HEK293 (cell line): Measurements from ENCODE around the gene PCDHA7.

Source experiments
- CTCF ChIA-PET: fragments of 350-600 bp; formaldehyde crosslinking; extraction: SDS; loops from one replicate; lab custom pipeline; 2021; ENCODE audit warnings: antibody characterized with exemption; lab: Yijun Ruan, JAX
- POLR2A ChIA-PET: fragments of 300-600 bp; formaldehyde crosslinking; extraction: SDS; loops from one replicate; lab custom pipeline; 2020; ENCODE audit warnings: antibody characterized with exemption, inconsistent platforms; lab: Yijun Ruan, JAX
- H3K27ac ChIP-seq: fragments of 200-500 bp; sonication (Bioruptor generic); 2 replicates; pipeline ENCODE4 v1.5.1; 2014; ENCODE audit warnings: low read depth, low read length, control low read depth, inconsistent platforms; ENCODE audit errors: extremely low read depth
- H3K36me3 ChIP-seq, 2 experiments: fragments of 200-500 bp in 1 of 2; sonication (Bioruptor generic) in 1 of 2; 1 replicate in 1 of 2; 2 replicates in 1 of 2; pipeline ENCODE4 v1.5.1; 2014 to 2017; ENCODE audit warnings: inconsistent platforms in 2 of 2, low read length in 2 of 2; ENCODE audit not compliant: control insufficient read depth in 2 of 2, insufficient read depth in 1 of 2
- H3K4me1 ChIP-seq: fragments of 200-500 bp; sonication (Bioruptor generic); 2 replicates; pipeline ENCODE4 v1.5.1; 2014; ENCODE audit warnings: mild to moderate bottlenecking, low read length, inconsistent platforms; ENCODE audit not compliant: control insufficient read depth, insufficient read depth
- H3K4me3 ChIP-seq: 2 replicates; pipeline ENCODE4 v1.5.1; 2011; ENCODE audit warnings: low read depth, mild to moderate bottlenecking, control low read depth, low read length, moderate library complexity
- H3K9me3 ChIP-seq: fragments of 200-500 bp; sonication (Bioruptor generic); 2 replicates; pipeline ENCODE4 v1.5.1; 2014; ENCODE audit warnings: low read depth, low read length, inconsistent platforms; ENCODE audit not compliant: control insufficient read depth, insufficient read depth
- GLIS2 ChIP-seq: fragments of 450-650 bp; formaldehyde crosslinking; IDR thresholded peaks from 2 replicates; pipeline ENCODE4 v1.5.1; 2016; ENCODE audit warnings: missing biosample characterization, missing genetic modification characterization
- SP2 ChIP-seq: fragments of 450-650 bp; formaldehyde crosslinking; IDR thresholded peaks from 2 replicates; pipeline ENCODE4 v1.5.1; 2016; ENCODE audit warnings: missing biosample characterization, missing genetic modification characterization
- ZEB2 ChIP-seq: fragments of 450-650 bp; formaldehyde crosslinking; IDR thresholded peaks from 2 replicates; pipeline ENCODE4 v1.5.1; 2016; ENCODE audit warnings: missing biosample characterization, missing genetic modification characterization
- ZNF169 ChIP-seq: fragments of 450-650 bp; formaldehyde crosslinking; IDR thresholded peaks from 2 replicates; pipeline ENCODE4 v1.5.1; 2016; ENCODE audit warnings: missing biosample characterization, missing genetic modification characterization
- ZNF214 ChIP-seq: fragments of 450-650 bp; formaldehyde crosslinking; IDR thresholded peaks from 2 replicates; pipeline ENCODE4 v1.5.1; 2017; ENCODE audit warnings: missing biosample characterization, mild to moderate bottlenecking, missing genetic modification characterization, borderline replicate concordance
- ZNF266 ChIP-seq: fragments of 450-650 bp; formaldehyde crosslinking; IDR thresholded peaks from 2 replicates; pipeline ENCODE4 v1.5.1; 2016; ENCODE audit warnings: missing biosample characterization, missing genetic modification characterization, low read depth
- ZNF274 ChIP-seq, 2 experiments: fragments of 200-500 bp in 1 of 2; fragments of 450-650 bp in 1 of 2; sonication (Bioruptor generic) in 1 of 2; formaldehyde crosslinking in 1 of 2; IDR thresholded peaks; 2 replicates each; pipeline versions ENCODE4 v1.5.1 to v1.6.1; 2014 to 2016; ENCODE audit warnings: borderline replicate concordance in 1 of 2, inconsistent platforms in 1 of 2, low read length in 1 of 2, missing biosample characterization in 1 of 2, missing genetic modification characterization in 1 of 2
- ZNF324 ChIP-seq: fragments of 450-650 bp; formaldehyde crosslinking; IDR thresholded peaks from 2 replicates; pipeline ENCODE4 v1.5.1; 2016; ENCODE audit warnings: missing biosample characterization, missing genetic modification characterization
- ZNF391 ChIP-seq: fragments of 450-650 bp; formaldehyde crosslinking; IDR thresholded peaks from 2 replicates; pipeline ENCODE4 v1.5.1; 2016; ENCODE audit warnings: low read depth, missing biosample characterization, missing genetic modification characterization, borderline replicate concordance
- ZNF510 ChIP-seq: fragments of 450-650 bp; formaldehyde crosslinking; IDR thresholded peaks from 2 replicates; pipeline ENCODE4 v1.5.1; 2018; ENCODE audit warnings: mild to moderate bottlenecking, missing genetic modification characterization, missing biosample characterization; ENCODE audit not compliant: insufficient replicate concordance
- ZNF530 ChIP-seq: fragments of 450-650 bp; formaldehyde crosslinking; IDR thresholded peaks from 2 replicates; pipeline ENCODE4 v1.5.1; 2016; ENCODE audit warnings: low read depth, missing biosample characterization, missing genetic modification characterization
- ZNF544 ChIP-seq: fragments of 450-650 bp; formaldehyde crosslinking; IDR thresholded peaks from 2 replicates; pipeline ENCODE4 v1.5.0; 2017; ENCODE audit warnings: missing biosample characterization, missing genetic modification characterization
- ZNF555 ChIP-seq: fragments of 450-650 bp; formaldehyde crosslinking; conservative IDR thresholded peaks from 2 replicates; pipeline ENCODE4 v1.5.1; 2017; ENCODE audit warnings: missing biosample characterization, mild to moderate bottlenecking, missing genetic modification characterization, inconsistent platforms
- ZNF621 ChIP-seq: fragments of 450-650 bp; formaldehyde crosslinking; IDR thresholded peaks from 2 replicates; pipeline ENCODE4 v1.5.1; 2017; ENCODE audit warnings: missing biosample characterization, missing genetic modification characterization
- ZNF624 ChIP-seq: fragments of 450-650 bp; formaldehyde crosslinking; IDR thresholded peaks from 2 replicates; pipeline ENCODE4 v1.5.1; 2017; ENCODE audit warnings: missing biosample characterization, missing genetic modification characterization
- ZNF670 ChIP-seq: fragments of 450-650 bp; formaldehyde crosslinking; IDR thresholded peaks from 2 replicates; pipeline ENCODE4 v1.5.1; 2016; ENCODE audit warnings: missing biosample characterization, missing genetic modification characterization, low read depth
- ZNF76 ChIP-seq: fragments of 450-650 bp; formaldehyde crosslinking; IDR thresholded peaks from 2 replicates; pipeline ENCODE4; 2016; ENCODE audit warnings: low read depth, missing biosample characterization, missing genetic modification characterization, borderline replicate concordance
- TF ChIP-seq, protein P1 (sequence below): fragments of 450-650 bp; formaldehyde crosslinking; IDR thresholded peaks from 2 replicates; pipeline ENCODE4 v1.5.1; 2016; ENCODE audit warnings: missing biosample characterization, missing genetic modification characterization
- TF ChIP-seq, protein P2 (sequence below): fragments of 450-650 bp; formaldehyde crosslinking; optimal IDR thresholded peaks from 2 replicates; pipeline ENCODE3; 2016; ENCODE audit warnings: missing biosample characterization, mild to moderate bottlenecking, missing genetic modification characterization
- TF ChIP-seq, protein P3 (sequence below): fragments of 450-650 bp; formaldehyde crosslinking; IDR thresholded peaks from 2 replicates; pipeline ENCODE4 v1.5.1; 2016; ENCODE audit warnings: missing biosample characterization, missing genetic modification characterization
- TF ChIP-seq, protein P4 (sequence below): fragments of 450-650 bp; formaldehyde crosslinking; IDR thresholded peaks from 2 replicates; pipeline ENCODE4 v1.5.1; 2017; ENCODE audit warnings: missing biosample characterization, missing genetic modification characterization
- TF ChIP-seq, protein P5 (sequence below): fragments of 450-650 bp; IDR thresholded peaks from 2 replicates; pipeline ENCODE4 v1.5.1; 2018; ENCODE audit warnings: missing biosample characterization, mild to moderate bottlenecking, missing genetic modification characterization
- TF ChIP-seq, protein P6 (sequence below): fragments of 450-650 bp; formaldehyde crosslinking; IDR thresholded peaks from 2 replicates; pipeline ENCODE4 v1.5.1; 2016; ENCODE audit warnings: missing biosample characterization, missing genetic modification characterization
- TF ChIP-seq, protein P7 (sequence below): fragments of 450-650 bp; formaldehyde crosslinking; IDR thresholded peaks from 2 replicates; pipeline ENCODE4 v1.5.0; 2017; ENCODE audit warnings: missing biosample characterization, missing genetic modification characterization, borderline replicate concordance

Gene PCDHA7

DNA sequence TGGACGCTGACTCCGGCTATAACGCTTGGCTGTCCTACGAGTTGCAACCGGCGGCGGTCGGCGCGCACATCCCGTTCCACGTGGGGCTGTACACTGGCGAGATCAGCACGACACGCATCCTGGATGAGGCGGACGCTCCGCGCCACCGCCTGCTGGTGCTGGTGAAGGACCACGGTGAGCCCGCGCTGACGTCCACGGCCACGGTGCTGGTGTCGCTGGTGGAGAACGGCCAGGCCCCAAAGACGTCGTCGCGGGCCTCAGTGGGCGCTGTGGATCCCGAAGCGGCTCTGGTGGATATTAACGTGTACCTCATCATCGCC lies 43.2 kb downstream of the PCDHA7 start (continued):
- TF ChIP-seq, protein P1, sequence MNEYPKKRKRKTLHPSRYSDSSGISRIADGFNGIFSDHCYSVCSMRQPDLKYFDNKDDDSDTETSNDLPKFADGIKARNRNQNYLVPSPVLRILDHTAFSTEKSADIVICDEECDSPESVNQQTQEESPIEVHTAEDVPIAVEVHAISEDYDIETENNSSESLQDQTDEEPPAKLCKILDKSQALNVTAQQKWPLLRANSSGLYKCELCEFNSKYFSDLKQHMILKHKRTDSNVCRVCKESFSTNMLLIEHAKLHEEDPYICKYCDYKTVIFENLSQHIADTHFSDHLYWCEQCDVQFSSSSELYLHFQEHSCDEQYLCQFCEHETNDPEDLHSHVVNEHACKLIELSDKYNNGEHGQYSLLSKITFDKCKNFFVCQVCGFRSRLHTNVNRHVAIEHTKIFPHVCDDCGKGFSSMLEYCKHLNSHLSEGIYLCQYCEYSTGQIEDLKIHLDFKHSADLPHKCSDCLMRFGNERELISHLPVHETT, result no peak
- TF ChIP-seq, protein P2, sequence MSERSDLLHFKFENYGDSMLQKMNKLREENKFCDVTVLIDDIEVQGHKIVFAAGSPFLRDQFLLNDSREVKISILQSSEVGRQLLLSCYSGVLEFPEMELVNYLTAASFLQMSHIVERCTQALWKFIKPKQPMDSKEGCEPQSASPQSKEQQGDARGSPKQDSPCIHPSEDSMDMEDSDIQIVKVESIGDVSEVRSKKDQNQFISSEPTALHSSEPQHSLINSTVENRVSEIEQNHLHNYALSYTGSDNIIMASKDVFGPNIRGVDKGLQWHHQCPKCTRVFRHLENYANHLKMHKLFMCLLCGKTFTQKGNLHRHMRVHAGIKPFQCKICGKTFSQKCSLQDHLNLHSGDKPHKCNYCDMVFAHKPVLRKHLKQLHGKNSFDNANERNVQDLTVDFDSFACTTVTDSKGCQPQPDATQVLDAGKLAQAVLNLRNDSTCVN (tag by site-specific recombination), result no peak
- TF ChIP-seq ZNF76 (tag by site-specific recombination) (no peak), ZNF530 (tag by site-specific recombination) (no peak)
- TF ChIP-seq, protein P3, sequence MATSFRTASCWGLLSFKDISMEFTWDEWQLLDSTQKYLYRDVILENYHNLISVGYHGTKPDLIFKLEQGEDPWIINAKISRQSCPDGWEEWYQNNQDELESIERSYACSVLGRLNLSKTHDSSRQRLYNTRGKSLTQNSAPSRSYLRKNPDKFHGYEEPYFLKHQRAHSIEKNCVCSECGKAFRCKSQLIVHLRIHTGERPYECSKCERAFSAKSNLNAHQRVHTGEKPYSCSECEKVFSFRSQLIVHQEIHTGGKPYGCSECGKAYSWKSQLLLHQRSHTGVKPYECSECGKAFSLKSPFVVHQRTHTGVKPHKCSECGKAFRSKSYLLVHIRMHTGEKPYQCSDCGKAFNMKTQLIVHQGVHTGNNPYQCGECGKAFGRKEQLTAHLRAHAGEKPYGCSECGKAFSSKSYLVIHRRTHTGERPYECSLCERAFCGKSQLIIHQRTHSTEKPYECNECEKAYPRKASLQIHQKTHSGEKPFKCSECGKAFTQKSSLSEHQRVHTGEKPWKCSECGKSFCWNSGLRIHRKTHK (tag by site-specific recombination), result no peak

DNA sequence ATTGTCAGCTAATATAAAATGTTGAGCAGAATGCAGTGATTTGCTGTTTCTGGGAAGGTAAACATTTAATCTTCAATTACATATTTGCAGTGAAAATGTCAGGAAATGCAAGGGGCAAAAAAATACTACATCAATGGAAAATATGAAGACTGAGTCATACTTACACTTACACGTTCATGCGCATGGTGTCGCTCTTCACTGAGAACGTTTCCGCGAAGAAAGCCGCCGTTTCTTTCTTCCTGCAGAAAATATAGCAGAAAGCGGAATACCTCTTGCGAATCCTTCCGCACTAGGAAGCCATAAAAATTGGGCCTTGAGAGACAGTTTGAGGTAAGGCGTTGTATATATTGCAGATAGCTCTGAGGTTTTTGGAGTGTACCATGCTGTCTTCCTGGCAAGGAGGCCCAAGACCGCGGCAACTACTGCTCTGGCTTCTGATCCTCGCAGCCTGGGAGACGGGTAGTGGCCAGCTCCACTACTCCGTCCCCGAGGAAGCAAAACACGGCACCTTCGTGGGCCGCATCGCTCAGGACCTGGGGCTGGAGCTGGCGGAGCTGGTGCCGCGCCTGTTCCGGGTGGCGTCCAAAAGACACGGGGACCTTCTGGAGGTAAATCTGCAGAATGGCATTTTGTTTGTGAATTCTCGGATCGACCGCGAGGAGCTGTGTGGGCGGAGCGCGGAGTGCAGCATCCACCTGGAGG lies 48.0 kb downstream of the PCDHA7 start, which contains the start of gene PCDHA13:
Gene PCDHA13 (plus strand): TSS at position 236 of the 702 bp plus-strand sequence. CDS start 145 bp downstream, at position 381.
- no peaks in the 10 kb centered on the region for H3K9me3 ChIP-seq
- no peaks in the 10 kb centered on the region for H3K36me3 ChIP-seq
- H3K4me1 ChIP-seq, result no peaks in the 10 kb centered on the region
- CTCF ChIA-PET, result interaction anchor here (0.6 to 5.1 kb wide), 27 partner anchors 10 to 221 kb away, joined by 3 to 81 read pairs (median 5); partner anchors contain the start of genes PCDHA10, PCDHA11, PCDHAC1 and PCDHAC2
- peak within 1 kb of the TSS; percentile 4; the same call in 1 of the 2 replicates for H3K4me3 ChIP-seq
- no peak within 1 kb of the TSS for H3K27ac ChIP-seq
- POLR2A ChIA-PET, result no interaction called here
- no peak for TF ChIP-seq ZNF214 (tag by site-specific recombination)
- TF ChIP-seq ZNF510, result no peak
- TF ChIP-seq, protein P4, sequence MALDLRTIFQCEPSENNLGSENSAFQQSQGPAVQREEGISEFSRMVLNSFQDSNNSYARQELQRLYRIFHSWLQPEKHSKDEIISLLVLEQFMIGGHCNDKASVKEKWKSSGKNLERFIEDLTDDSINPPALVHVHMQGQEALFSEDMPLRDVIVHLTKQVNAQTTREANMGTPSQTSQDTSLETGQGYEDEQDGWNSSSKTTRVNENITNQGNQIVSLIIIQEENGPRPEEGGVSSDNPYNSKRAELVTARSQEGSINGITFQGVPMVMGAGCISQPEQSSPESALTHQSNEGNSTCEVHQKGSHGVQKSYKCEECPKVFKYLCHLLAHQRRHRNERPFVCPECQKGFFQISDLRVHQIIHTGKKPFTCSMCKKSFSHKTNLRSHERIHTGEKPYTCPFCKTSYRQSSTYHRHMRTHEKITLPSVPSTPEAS (tag by site-specific recombination), result no peak
- TF ChIP-seq ZNF324, result no peak
- no peak for TF ChIP-seq SP2 (tag by site-specific recombination)
- TF ChIP-seq ZNF169 (tag by site-specific recombination), result no peak
- TF ChIP-seq, protein P5, sequence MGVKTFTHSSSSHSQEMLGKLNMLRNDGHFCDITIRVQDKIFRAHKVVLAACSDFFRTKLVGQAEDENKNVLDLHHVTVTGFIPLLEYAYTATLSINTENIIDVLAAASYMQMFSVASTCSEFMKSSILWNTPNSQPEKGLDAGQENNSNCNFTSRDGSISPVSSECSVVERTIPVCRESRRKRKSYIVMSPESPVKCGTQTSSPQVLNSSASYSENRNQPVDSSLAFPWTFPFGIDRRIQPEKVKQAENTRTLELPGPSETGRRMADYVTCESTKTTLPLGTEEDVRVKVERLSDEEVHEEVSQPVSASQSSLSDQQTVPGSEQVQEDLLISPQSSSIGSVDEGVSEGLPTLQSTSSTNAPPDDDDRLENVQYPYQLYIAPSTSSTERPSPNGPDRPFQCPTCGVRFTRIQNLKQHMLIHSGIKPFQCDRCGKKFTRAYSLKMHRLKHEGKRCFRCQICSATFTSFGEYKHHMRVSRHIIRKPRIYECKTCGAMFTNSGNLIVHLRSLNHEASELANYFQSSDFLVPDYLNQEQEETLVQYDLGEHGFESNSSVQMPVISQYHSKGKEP (tag by site-specific recombination), result no peak
- no peak for TF ChIP-seq ZNF670 (tag by site-specific recombination)
- TF ChIP-seq ZEB2 (tag by site-specific recombination), result no peak
- no peak for TF ChIP-seq ZNF266
- no peak for TF ChIP-seq ZNF544 (tag by site-specific recombination)
- no peak for TF ChIP-seq ZNF274 (IDR thresholded peaks at IDR 0.05; ENCODE audit: low read length)
- no peak for TF ChIP-seq ZNF274 (tag by site-specific recombination; IDR thresholded peaks at IDR 0.05; ENCODE audit: borderline replicate concordance)
- TF ChIP-seq ZNF555, result no peak
- TF ChIP-seq, protein P6, sequence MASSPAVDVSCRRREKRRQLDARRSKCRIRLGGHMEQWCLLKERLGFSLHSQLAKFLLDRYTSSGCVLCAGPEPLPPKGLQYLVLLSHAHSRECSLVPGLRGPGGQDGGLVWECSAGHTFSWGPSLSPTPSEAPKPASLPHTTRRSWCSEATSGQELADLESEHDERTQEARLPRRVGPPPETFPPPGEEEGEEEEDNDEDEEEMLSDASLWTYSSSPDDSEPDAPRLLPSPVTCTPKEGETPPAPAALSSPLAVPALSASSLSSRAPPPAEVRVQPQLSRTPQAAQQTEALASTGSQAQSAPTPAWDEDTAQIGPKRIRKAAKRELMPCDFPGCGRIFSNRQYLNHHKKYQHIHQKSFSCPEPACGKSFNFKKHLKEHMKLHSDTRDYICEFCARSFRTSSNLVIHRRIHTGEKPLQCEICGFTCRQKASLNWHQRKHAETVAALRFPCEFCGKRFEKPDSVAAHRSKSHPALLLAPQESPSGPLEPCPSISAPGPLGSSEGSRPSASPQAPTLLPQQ (tag by site-specific recombination), result no peak
- no peak for TF ChIP-seq ZNF621 (tag by site-specific recombination)
- TF ChIP-seq, protein P7, sequence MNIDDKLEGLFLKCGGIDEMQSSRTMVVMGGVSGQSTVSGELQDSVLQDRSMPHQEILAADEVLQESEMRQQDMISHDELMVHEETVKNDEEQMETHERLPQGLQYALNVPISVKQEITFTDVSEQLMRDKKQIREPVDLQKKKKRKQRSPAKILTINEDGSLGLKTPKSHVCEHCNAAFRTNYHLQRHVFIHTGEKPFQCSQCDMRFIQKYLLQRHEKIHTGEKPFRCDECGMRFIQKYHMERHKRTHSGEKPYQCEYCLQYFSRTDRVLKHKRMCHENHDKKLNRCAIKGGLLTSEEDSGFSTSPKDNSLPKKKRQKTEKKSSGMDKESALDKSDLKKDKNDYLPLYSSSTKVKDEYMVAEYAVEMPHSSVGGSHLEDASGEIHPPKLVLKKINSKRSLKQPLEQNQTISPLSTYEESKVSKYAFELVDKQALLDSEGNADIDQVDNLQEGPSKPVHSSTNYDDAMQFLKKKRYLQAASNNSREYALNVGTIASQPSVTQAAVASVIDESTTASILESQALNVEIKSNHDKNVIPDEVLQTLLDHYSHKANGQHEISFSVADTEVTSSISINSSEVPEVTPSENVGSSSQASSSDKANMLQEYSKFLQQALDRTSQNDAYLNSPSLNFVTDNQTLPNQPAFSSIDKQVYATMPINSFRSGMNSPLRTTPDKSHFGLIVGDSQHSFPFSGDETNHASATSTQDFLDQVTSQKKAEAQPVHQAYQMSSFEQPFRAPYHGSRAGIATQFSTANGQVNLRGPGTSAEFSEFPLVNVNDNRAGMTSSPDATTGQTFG (tag by site-specific recombination), result no peak
- no peak for TF ChIP-seq GLIS2 (tag by site-specific recombination)
- TF ChIP-seq ZNF624 (tag by site-specific recombination), result no peak
- no peak for TF ChIP-seq ZNF391 (tag by site-specific recombination)
